ENCODE results near the gene IRF6.

Gene IRF6

DNA sequence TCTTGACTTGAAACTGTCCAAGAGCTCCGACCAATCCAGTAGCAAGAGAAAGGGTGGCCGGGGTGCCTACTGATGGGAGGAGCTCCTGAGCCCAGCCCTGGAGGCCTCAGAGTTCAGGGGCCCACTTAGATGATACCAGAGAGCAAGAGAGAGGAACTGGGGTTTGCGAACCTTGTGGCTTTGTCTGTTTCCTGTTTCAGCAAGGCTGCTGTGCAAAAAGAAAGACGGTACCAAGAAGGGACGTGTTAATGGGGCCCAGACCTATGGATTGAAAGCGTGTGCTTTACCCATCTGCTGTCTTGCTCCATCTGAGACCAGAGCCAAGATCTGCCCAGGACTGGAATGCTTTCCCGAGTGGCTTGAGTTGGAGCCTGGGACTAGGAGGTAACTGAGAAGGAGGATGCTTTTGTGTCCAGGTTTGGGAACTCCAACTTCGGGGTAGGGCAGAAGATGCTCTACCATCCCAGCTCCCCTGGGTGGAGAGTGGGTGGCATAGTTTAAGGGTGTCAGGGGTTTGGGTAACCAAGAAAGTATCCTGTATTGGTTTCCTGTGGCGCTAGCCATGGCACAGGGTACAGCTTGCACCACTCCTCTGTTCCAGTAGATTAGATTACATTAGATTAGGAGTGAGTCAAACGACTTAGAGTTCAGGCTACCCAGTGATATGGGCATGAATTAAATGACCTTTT lies 49.9 kb downstream of the IRF6 start, which contains the start of gene TRAF3IP3:
TSS of gene TRAF3IP3 (plus strand) at position 128 of the 689 bp plus-strand sequence. CDS start 3,987 bp downstream, outside the sequence.
- no peak for DNase-seq

DNA sequence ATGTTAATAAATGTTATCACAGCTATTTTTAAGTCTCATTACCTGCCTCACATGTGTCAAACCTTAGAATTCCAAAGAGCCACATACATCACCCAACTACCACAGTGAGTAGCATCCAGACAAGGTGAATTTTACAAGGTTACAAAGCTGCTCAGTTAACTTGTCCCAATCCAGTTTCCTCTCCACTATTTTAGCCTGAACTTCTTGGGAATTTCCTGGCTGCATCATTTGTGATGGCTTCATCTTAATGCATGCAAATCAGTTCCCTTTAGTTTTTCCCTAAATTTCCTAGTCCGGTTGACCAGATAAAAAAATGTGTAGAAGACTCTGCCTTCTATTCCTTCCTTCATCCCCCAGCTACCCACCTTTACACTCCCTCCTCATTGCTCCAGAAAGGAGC lies 50.7 kb downstream of the IRF6 start:
- no peak for DNase-seq

DNA sequence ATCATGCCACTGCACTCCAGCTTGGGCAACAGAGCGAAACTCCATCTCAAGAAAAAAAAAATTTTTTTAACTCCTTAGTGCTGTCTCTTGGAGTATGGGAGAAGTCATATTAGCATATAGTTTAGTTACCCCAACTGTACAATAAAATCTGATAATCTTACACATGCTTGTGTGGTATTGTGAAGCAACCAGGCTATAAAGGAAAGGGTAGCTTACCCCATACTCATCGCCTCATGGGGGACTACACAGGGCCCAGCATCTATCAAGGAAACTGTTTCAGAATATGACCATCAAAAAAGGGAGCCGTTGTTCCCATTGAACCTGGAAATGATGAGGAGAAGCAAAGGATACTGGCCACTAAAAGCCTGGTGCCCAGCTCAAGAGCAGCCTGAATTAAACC lies 53.1 kb downstream of the IRF6 start:
- DNase-seq: no peak

DNA sequence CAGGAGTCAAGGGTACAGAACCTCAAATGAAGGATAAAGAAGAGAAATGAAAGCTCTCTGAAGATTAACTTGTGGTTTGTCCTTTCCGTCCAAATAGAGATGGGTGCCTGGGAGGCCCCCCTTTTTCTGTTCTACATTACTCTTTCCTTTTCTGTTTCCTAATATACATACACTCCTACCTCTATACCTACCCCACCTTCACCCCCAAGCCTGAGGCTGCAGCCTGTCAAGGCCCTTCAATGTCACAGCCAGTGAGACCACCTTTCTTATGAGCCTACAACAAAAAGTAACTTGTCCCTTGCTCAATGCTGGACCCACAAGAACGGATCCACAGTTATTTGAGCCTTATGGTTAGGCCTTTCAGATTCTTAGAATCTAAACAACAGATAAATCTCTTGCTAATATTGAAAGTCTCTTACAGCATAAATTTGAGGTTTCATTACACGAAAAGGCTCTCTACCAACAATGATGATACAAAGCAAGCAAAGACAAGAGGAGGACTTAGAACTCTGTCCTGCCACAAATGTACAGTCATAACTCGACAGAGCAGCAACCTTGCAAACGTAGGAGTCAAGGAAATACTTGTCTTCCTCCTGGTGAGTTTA lies 54.2 kb downstream of the IRF6 start:
- no peak for DNase-seq

DNA sequence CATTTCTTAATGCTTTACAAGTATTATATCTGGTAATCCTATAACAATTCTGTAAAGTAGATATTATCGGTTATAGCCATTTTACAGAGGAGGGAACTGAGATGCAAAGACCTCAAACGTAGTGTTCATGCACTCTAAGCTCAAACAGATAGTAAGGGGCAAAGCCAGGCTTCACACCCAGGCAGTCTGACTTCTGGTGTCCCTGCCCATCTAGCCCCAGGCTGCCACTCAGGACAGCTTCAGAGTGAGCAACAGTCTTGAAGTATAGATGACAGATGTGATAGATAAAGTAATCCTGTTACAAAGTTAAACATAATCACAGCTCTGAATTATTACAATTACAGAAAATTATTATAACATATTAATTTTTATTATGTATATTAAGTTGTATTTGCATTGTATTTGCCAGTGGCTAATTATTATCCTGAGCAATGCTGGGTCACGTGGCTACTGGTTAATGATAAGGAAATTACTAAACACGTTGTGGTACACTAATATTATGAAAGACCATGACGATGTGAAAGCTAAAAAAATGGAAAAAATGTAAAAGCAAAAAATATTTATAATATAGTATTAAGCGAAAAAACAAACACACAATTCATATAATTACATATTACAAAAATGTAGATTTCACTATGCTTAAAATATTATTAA lies 56.1 kb downstream of the IRF6 start:
- no peak for DNase-seq

DNA sequence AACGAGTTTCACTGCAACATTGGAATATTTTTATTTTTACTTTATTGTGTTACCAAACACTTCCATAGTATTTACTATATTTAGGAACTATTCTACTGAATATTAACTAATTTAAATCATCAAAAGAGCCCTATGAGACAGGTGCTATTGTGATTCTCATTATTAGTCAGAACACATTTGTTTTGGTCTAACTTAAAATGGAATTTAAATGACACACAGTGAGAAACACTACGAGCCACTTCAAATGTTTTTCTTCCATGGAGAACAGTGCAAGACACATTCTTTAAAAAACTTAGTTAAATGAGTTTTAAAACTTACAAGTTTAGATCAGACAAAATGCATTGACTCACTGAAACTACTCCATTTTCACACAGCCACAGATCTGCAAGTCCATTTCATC lies 56.7 kb downstream of the IRF6 start:
- no peak for DNase-seq

DNA sequence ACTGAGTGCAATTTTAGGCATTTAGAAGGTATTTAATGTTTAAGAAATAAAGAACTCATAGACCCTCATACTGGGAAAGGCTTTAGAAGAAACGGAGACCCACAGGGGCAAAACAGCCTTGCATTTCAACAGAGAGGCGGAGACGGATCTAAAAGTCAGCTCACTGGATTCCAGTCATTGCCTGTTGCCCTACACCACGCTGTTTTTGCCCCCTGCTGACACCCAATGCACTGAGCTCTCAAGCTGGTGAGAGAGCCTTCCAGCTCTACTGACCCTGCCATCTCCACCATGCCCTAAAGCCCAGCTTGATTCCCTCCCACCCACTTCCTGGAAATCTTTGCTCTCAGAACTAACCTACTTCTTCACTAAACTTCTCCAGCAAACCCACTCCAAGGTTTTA lies 57.3 kb downstream of the IRF6 start:
- no peak for DNase-seq

DNA sequence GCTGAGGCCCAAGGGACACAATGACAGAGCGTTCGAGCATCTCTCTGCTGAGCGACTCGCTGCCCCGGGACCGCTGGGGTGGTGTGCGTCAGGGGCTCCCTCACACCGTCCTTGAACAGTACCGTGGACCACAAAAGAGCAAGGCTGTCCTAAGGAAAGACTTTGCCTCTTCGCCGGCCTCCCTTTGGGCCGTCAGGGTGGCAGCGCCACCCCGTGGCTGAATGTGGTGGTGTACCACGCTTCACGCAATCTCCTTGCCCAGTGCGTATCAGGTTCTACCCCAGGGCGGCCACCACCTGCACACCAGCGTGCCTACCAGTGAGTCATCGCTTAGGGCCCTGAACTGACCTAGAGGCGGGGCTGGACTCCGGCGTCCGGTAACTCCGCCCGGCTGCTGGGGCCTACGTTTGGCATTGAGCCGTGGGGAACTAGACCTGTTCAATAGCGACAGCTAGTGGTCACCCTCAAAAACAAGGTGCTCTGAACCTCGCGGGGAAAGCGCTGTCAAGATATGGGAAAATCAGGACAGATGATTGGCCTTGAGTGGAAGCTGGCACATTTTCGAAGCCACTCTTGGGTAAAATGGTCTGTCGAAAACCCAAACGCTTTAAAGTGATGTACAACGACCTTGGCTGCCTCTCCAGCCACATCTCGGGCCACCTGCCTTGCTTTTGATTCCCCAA lies 58.2 kb downstream of the IRF6 start:
- DNase-seq: no peak

DNA sequence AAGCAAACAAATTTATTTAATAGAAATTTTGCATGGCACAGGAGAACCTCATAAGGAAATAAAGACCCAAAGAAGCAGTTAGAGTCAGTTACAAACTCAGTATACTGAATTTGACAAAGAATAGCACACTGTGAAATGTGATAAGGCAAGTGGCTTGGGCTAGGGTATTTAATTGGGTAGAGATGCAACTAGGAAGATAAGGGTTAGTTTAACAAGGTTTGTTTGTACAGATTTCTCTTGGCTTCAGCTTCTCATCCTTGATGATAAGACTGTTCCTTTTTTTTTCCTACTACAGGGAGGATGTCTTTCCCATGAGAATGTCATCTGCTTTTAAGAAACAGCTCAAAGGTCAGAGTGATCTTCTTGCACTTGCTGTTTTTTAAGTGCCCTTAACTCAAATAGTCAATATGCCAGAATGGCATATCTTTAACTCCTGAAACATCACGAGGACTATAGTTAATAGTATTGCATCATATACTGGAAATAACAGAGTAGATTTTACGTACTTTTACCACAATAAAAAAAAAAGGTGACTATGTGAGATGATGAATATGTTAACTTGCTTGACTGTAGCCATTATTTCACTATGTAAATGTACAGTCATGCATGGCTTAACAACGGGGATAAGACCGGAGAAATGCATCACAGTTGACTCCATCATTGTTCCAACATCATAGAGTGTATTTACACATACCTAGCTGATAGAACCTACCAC lies 59.3 kb downstream of the IRF6 start:
- DNase-seq: no peak

DNA sequence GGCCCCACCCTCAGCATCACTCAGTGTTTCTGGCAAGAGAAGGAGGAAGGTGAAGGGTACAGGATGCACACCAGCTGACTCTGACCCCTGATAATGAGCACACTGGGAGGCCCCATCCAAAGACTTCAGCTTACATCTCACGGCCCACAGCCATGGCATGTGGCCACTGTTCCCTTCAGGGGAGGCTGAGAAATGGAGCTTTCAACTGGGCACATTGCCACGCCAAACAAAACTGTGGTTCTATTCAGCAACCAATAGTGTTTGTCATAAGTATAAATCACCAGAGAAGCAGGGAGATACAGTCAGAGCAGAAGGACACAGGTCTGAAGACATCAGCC lies 62.8 kb downstream of the IRF6 start:
- no peak for DNase-seq

DNA sequence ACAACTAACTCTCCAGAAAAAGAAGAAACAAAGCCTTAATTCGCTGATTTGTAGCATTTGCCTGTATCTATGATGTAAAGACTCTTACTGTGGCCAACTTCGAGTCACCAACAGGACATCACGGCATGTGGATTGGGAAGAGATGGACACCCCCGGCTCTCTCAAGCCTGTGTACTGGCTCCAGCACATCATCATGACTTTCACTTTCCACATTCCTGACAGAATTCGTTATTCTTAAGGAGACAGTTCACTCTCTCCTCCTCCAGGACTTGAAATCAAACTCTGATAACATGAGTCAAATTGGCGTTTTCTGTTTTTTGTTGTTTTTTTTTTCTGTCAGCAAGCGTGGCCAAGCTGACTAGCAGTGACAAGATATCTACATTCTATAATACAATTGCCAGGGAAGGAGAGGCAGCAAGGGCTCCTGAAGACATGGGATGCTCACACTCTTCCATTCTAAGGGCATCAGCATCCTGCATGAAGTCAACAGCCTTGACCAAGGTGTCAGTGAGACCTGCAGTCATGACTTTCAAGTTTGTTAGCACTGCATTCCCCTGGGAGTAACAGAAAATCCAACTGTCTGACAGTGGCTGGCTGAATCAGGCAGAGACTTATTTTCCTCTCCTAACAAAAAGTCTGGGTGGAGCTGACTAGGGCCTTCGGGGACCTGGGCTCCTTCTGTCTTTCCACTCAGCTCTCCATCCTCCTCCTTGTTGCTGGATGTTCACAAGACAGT lies 63.4 kb downstream of the IRF6 start:
- DNase-seq: no peak

DNA sequence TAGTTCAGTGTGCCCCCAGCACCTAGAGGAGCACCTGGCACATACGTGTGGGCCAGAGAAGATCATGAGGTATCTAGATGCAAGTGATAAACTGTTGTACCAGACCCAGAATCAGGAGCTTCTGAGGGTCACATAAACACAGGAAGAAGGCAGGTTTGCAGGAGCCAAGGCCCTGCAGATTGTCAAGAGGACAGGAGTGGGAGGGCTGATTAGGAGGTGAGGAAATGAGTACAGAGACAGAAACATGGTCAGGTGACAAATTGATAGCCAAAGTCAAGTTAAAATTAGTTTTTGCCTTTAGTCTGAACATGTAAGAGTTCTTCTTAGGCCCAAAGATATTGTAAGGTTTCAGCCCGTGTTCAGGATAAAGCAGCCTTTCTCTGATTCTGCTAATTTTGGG lies 64.1 kb downstream of the IRF6 start:
- no peak for DNase-seq

DNA sequence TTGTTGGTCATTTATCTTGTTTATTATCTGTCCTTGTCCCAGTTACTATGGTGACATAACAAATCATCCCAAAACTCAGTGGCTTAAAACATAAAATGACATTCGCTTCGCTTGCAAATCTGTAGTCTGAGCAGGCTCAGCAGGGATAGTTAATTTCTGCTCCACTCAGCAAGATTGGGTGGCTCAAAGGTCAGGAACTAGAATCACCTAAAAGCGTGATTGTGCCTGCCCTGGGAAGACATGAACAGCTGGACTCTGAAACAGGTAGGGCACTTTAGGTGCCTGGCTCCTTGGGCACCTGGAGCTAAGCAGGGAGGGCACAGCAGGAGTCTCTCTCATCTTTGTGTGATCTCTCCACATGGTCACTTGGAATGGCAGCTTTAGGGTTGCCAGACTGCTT lies 64.7 kb downstream of the IRF6 start:
- no peak for DNase-seq

DNA sequence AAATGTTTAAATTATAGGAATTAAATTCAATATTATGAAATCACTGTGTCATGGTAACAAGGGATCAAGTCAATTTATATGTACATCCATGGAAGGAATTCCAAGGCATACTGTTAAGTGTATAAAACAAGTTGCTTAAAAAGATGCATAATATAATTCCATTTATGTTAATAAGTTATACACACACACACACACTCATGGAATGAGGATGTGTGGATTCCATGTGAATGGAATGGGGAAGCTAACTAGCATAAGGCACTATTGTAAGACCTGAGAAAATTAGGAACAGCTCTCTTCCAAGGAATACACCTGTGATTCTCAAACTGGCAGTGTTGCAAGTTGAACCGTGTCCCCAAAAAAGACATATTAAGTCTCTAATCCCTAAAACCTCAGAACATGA lies 67.7 kb downstream of the IRF6 start:
- DNase-seq: no peak

DNA sequence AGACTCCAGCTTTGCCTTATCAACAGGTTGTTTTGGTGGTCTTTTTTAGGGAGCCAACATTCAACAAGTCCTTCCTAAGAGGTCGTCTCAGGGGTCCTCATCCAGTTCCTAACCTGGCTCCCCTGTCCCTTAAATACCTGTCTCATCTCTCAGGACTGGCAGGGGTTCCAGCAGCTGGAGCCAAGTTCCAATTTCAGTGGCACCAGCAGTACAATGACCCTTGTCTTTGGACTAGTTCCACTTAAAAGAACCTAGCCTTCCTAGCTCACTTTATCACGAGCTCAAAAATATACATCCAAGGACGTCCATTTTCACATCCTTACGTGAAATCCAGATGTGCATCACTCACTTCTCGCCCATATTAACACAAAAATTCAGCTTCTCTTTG lies 68.8 kb downstream of the IRF6 start:
- DNase-seq: no peak

DNA sequence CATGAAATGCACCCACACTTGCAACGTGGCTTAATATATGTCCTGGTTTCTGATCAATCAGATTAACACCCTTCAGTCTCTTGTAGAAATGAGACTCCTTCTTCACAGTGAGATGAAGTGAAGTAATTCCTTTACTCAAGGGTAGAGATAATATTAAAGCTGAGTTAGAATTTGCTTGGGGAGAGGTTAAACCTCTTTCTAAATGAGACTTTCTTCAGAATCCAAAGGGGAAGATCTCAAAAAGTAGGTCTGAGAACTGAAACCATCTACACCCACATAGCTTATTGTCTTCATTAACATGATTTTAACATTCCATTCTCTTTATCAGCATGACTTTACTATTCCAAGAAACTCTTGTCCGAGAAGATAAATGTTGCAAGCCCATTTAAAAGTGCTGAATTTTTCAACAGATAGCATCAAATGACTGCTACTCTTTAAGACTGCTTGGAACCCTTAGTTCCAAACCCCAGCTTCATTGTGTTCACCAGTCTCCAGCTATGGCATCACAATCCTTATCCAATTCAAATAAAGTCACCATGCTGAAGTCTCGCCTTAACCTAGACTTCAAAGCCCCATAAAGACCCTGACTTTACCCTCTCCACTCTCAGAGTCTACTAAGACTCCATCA lies 69.3 kb downstream of the IRF6 start:
- DNase-seq: no peak

Data from DMS79 treated with DMSO at 0.1 percent for 48 hours (cell line).